ENCODE data around the gene KRT86. TPM values are rescaled to one million over a fixed set of nuclear protein-coding genes. Genes with fewer than 3 reads are reported as not detected.

Gene KRT86
- total and polyA plus RNA-seq, 2 experiments from 2014 or later, result 0.16 TPM; not detected in 1

DNA sequence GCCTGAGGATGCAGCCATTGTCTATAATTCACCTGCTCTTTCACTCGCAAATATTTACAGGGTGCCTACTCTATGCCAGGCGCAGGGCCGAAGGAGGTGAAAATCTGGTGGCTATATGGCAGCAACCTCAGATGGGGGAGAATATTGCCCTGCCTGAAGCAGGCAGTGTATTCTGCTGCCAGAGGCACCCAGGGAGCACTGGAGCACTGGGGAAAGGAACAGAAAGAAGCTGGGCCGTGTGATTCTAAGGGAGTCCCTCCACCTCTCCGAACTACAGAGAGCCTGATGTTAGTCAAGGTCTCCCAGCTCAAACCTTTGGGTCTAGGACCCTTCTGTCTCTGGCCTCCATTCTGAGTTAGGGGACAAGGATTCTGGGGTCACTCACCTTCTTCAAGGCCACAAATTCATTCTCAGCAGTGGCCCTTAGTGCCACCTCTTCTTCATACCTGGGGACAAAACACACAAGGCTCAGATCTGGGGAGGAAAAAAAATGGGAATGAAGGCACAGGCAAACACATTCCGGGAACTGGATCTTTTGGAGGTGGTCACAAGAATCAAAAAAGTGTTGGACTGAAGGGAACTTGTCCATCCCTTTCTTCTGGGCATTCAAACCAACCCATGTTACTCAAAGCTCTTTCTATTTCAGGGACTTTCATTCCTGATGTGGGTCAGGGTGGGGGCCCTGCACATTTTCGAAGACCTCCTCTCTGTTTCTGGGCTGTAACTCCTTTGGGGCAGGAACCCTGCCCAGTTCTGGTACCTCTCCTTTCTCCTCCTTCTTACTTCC, 19.3 kb upstream of the KRT86 start:
- TF ChIP-seq, protein P1, sequence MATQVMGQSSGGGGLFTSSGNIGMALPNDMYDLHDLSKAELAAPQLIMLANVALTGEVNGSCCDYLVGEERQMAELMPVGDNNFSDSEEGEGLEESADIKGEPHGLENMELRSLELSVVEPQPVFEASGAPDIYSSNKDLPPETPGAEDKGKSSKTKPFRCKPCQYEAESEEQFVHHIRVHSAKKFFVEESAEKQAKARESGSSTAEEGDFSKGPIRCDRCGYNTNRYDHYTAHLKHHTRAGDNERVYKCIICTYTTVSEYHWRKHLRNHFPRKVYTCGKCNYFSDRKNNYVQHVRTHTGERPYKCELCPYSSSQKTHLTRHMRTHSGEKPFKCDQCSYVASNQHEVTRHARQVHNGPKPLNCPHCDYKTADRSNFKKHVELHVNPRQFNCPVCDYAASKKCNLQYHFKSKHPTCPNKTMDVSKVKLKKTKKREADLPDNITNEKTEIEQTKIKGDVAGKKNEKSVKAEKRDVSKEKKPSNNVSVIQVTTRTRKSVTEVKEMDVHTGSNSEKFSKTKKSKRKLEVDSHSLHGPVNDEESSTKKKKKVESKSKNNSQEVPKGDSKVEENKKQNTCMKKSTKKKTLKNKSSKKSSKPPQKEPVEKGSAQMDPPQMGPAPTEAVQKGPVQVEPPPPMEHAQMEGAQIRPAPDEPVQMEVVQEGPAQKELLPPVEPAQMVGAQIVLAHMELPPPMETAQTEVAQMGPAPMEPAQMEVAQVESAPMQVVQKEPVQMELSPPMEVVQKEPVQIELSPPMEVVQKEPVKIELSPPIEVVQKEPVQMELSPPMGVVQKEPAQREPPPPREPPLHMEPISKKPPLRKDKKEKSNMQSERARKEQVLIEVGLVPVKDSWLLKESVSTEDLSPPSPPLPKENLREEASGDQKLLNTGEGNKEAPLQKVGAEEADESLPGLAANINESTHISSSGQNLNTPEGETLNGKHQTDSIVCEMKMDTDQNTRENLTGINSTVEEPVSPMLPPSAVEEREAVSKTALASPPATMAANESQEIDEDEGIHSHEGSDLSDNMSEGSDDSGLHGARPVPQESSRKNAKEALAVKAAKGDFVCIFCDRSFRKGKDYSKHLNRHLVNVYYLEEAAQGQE (IDR thresholded peaks at IDR 0.05; ENCODE audit: unreplicated experiment), result no peak
- TF ChIP-seq ZNF114 (CRISPR knock-in tag; IDR thresholded peaks at IDR 0.05), result no peak
- no peak for TF ChIP-seq ZNF331 (CRISPR knock-in tag; IDR thresholded peaks at IDR 0.05; ENCODE audit: low read depth)
- no peak for TF ChIP-seq JUNB (IDR thresholded peaks at IDR 0.05; ENCODE audit: unreplicated experiment)
- TF ChIP-seq, protein P2, sequence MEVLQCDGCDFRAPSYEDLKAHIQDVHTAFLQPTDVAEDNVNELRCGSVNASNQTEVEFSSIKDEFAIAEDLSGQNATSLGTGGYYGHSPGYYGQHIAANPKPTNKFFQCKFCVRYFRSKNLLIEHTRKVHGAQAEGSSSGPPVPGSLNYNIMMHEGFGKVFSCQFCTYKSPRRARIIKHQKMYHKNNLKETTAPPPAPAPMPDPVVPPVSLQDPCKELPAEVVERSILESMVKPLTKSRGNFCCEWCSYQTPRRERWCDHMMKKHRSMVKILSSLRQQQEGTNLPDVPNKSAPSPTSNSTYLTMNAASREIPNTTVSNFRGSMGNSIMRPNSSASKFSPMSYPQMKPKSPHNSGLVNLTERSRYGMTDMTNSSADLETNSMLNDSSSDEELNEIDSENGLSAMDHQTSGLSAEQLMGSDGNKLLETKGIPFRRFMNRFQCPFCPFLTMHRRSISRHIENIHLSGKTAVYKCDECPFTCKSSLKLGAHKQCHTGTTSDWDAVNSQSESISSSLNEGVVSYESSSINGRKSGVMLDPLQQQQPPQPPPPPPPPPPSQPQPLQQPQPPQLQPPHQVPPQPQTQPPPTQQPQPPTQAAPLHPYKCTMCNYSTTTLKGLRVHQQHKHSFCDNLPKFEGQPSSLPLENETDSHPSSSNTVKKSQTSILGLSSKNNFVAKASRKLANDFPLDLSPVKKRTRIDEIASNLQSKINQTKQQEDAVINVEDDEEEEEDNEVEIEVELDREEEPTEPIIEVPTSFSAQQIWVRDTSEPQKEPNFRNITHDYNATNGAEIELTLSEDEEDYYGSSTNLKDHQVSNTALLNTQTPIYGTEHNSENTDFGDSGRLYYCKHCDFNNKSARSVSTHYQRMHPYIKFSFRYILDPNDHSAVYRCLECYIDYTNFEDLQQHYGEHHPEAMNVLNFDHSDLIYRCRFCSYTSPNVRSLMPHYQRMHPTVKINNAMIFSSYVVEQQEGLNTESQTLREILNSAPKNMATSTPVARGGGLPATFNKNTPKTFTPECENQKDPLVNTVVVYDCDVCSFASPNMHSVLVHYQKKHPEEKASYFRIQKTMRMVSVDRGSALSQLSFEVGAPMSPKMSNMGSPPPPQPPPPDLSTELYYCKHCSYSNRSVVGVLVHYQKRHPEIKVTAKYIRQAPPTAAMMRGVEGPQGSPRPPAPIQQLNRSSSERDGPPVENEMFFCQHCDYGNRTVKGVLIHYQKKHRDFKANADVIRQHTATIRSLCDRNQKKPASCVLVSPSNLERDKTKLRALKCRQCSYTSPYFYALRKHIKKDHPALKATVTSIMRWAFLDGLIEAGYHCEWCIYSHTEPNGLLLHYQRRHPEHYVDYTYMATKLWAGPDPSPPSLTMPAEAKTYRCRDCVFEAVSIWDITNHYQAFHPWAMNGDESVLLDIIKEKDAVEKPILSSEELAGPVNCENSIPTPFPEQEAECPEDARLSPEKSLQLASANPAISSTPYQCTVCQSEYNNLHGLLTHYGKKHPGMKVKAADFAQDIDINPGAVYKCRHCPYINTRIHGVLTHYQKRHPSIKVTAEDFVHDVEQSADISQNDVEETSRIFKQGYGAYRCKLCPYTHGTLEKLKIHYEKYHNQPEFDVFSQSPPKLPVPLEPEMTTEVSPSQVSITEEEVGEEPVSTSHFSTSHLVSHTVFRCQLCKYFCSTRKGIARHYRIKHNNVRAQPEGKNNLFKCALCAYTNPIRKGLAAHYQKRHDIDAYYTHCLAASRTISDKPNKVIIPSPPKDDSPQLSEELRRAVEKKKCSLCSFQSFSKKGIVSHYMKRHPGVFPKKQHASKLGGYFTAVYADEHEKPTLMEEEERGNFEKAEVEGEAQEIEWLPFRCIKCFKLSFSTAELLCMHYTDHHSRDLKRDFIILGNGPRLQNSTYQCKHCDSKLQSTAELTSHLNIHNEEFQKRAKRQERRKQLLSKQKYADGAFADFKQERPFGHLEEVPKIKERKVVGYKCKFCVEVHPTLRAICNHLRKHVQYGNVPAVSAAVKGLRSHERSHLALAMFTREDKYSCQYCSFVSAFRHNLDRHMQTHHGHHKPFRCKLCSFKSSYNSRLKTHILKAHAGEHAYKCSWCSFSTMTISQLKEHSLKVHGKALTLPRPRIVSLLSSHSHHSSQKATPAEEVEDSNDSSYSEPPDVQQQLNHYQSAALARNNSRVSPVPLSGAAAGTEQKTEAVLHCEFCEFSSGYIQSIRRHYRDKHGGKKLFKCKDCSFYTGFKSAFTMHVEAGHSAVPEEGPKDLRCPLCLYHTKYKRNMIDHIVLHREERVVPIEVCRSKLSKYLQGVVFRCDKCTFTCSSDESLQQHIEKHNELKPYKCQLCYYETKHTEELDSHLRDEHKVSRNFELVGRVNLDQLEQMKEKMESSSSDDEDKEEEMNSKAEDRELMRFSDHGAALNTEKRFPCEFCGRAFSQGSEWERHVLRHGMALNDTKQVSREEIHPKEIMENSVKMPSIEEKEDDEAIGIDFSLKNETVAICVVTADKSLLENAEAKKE (CRISPR knock-in tag; IDR thresholded peaks at IDR 0.05), result no peak
- Histone ChIP-seq H3K9me2 (ENCODE audit: insufficient read depth) (no peaks in the 10 kb centered on the region), H4K20me1 (replicated peaks; ENCODE audit: insufficient read depth) (no peaks in the 10 kb centered on the region; the same call in 1 of the 2 replicates), H2AFZ (no peak overlapping the region), H3K27me3 (ENCODE audit: insufficient read depth) (peaks cover 62% of the 10 kb centered on the region), H3K4me2 (no peak overlapping the region), H3F3A (replicated peaks; ENCODE audit: low read depth) (no peaks in the 10 kb centered on the region), H3K4me3 (no peak overlapping the region), H3K79me2 (replicated peaks; ENCODE audit: insufficient read depth) (no peaks in the 10 kb centered on the region), H3K27ac (ENCODE audit: low read depth) (no peak overlapping the region), H3K4me1 (ENCODE audit: insufficient read depth) (no peaks in the 10 kb centered on the region), H3K36me3 (ENCODE audit: insufficient read depth) (no peaks in the 10 kb centered on the region)
- Mint-ChIP-seq H3K4me1 (peaks cover 10% of the 10 kb centered on the region), H3K27ac (no peak overlapping the region), H3K36me3 (ENCODE audit: low read depth) (0 out of 3 replicates have a peak, but pooled peaks cover 4% of the 10 kb centered on the region), H3K9me3 (peaks cover 12% of the 10 kb centered on the region), H3K4me3 (no peak overlapping the region), H3K27me3 (ENCODE audit: insufficient read depth, low read depth, poor library complexity) (peaks cover 56% of the 10 kb centered on the region)
- no peak for DNase-seq (ENCODE audit: low spot score)
- ATAC-seq, result no peak
